RPMI7951 (cell line): Measurements from ENCODE around the gene FANCI. TPM values are rescaled to one million over a fixed set of nuclear protein-coding genes. Genes with fewer than 3 reads are reported as not detected.

Experiments used
- DNase-seq: peaks from one replicate; pipeline ENCODE4 v3.0.0-alpha.2; 2012; ENCODE audit warnings: low read depth
- total RNA-seq: library from RNA; depleted of rRNA; stranded (reverse); fragments of >200 nt; shearing (Covaris generic); gene quantifications from 2 replicates; pipeline ENCODE4 v1.2.3, GENCODE V29; 2014

FANCI gene
- total RNA-seq, 1 experiment from 2014 or later, result 86.6 TPM

GRCh38 chr15:89307046-89307587, 63.3 kb downstream of the FANCI start:
- DNase-seq, result peak; percentile 37

DNA sequence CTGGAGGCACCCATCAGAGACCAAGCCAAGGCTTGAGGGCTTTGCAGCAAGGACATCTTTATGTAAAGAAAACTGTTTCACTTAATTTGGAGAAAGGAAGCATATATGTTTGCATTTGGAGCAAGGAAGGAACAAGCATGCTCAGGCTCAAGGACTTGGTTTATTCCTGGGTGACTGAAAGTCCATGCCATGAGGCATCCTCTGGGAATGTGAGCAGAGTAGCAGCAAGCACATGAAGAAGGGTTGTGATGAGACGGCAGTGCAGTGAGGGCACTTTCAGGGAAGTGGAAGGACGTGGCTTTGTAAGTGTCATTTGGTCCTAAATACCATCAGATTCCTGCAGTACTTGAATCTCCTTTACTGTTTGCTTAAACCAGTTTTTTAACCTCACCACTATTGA, 64.0 kb downstream of the FANCI start:
- no peak for DNase-seq

DNA sequence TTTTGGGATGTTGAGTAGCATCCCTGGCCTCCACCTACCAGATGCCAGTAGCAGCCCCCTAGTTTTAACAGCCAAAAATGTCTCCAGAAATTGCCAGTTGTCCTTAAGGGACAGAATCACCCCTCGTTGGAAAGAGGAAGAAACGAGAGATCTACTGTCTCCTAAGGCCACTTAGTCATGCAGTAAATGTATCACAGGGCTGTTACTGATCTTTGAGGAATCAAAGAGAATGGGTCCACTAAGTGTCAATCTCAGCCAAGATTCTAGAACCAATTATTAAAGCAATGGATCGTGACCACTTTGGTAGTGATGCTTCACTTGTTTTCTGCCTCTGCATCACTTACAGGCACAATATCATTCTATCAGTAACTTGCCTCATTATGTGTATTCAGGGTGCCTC, 64.5 kb downstream of the FANCI start:
- no peak for DNase-seq

GRCh38 chr15:89309993-89310392, 66.2 kb downstream of the FANCI start:
- DNase-seq, result no peak

- no peak for DNase-seq
Observed at GRCh38 chr15:89315375-89315929, 71.7 kb downstream of the FANCI start.

GRCh38 chr15:89316504-89316903, 72.7 kb downstream of the FANCI start:
- DNase-seq, result no peak

DNA sequence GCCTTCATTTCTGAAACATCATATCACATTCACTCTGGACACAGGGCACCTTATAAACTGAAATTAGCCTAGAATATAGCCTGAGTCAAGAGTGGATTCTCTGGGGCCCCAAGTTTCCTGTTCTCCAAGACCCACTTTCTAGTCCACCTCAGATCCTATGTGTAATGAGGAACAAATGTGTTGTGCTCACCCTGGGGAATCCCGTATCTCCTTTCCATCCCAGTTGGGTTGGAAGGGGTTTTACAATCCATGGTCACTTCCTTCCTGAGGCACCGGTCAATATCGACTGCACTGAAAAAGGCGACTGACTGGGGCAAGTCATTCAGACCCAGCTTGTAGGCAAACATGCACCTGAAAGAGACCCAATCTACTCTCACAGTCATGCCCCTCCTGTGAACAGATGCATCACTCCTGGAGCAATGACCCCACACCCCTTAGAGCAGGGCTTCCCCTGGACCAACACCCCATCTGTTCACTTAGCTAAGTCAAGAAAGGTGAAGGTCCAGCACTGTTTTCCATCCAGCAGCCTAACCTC, 73.5 kb downstream of the FANCI start:
- DNase-seq, result no peak

DNA sequence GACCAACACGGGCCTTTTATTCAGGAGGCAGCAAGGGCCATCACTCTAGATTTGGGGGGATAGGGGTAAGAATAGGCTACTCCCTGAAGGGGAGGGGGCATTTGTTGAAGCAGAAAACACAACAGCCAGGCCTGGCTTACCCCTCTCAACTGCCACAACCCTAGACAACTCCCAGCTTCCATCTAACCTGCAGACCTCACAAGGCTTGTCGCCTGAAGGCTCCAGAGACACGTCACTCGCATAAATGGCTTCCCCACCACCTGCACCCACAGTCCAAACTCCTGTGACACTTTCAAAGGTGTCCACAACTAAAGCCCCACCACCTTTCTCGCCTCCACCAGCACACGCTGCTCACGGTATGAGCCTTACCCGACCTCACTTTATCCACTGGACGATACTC, 75.9 kb downstream of the FANCI start:
- DNase-seq, result no peak

DNA sequence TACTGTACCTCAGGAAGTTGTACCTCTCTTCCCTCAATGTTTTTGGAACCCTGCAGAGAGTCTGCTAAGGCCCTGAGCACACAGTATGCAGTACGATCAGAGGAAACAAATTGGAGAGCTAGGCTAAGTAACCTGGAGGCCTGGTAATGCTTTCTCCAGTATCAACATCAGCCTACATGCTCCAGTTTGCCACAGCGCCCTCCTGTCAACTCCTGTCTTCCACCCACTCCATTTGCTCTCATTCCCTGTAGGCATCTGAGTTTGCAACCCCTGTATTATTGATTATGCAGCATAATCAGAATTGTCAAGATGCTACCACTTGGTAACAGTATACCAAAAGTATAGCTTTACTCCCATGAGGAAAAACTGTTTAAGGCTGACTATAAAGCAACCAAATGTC, 76.4 kb downstream of the FANCI start:
- no peak for DNase-seq

GRCh38 chr15:89321521-89322410, 78.0 kb downstream of the FANCI start:
- no peak for DNase-seq

DNA sequence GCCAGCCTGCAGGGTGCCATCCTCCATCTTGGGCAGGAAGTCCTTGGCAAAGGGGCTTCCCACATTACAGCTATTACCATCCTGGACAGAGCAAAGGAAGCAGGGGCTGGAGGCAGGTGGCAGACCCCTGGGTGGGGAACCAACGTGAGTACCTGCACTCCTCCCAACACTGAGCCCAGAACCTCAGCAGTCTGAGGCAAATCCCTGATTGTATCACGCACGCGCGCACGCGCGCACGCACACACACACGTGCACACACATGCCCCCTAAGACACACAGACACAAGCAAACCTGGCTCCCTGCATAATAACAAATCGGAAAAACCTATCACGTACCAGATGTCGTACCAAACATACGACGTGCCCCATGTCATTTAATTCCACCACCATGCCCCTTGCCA, 79.0 kb downstream of the FANCI start:
- DNase-seq, result no peak

DNA sequence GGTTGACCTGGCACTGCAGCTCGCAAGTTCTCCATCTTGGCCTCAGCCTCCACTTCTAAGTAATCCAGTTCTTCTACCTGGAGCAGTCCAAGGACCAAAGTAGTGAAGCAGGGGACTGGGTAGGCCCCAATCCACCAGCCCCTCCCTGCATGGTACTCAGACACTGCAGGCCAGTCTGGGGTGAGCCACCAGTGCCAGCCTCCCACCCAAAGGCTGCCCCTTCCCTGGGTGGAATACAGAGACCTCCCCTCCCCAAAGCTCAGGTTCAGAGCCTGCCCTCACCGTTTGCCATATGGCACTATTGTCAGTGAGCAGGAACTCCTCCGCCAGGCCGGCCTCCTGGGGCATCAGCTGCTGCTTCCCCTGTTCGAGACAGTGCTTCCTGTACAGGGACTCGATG, 80.0 kb downstream of the FANCI start:
- DNase-seq, result no peak

DNA sequence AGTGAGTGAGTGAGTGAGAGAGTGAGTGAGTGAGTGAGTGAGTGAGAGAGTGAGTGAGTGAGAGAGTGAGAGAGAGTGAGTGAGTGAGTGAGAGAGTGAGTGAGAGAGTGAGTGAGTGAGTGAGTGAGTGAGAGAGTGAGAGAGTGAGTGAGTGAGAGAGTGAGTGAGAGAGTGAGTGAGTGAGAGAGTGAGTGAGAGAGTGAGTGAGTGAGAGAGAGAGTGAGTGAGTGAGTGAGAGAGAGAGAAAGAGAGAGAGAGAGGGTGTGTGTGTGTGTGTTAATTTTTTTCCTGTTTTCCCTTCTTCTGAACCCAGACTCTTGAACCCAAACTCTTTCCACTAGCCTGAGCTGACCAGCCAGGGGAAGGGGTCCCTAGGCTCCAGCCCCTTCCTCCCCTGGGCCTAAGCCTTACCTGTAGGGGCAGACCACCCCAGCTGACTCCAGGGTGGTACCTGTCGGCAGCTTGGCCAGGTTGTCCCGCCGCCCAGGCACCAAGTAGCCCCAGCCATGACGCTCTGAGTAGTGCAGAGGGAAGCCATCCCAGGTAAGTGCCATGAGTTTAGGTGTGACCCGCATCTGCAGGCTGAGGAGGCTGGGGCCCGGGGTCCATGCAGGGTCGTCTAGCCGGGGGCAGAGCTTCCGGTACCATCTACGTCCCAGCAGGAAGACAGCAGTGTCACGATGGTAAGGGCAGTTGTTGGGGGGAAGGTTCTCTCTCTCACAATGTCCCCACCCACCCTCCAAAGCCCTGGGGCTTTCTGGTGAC, 81.4 kb downstream of the FANCI start:
- no peak for DNase-seq

DNA sequence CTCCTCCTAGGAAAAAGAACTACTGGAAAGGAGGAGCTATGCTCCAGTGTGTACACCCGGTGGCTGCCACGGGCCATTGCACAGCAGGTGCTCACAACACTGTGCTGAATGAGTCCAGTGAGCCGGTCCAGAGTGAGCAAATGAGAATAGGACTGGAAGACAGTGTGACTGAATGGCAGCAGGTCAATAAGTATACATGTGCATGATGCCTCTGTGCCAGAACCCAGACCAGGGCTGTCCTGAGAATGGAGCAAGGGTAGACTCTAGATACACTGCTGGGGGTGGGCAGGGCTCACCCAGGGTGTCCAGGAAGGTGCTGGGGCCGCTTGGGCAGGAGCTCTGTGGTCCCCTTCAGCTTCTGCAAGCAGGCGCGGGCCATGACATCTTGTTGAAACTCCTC, 82.5 kb downstream of the FANCI start:
- DNase-seq, result no peak

GRCh38 chr15:89327113-89327512, 83.3 kb downstream of the FANCI start:
- no peak for DNase-seq

DNA sequence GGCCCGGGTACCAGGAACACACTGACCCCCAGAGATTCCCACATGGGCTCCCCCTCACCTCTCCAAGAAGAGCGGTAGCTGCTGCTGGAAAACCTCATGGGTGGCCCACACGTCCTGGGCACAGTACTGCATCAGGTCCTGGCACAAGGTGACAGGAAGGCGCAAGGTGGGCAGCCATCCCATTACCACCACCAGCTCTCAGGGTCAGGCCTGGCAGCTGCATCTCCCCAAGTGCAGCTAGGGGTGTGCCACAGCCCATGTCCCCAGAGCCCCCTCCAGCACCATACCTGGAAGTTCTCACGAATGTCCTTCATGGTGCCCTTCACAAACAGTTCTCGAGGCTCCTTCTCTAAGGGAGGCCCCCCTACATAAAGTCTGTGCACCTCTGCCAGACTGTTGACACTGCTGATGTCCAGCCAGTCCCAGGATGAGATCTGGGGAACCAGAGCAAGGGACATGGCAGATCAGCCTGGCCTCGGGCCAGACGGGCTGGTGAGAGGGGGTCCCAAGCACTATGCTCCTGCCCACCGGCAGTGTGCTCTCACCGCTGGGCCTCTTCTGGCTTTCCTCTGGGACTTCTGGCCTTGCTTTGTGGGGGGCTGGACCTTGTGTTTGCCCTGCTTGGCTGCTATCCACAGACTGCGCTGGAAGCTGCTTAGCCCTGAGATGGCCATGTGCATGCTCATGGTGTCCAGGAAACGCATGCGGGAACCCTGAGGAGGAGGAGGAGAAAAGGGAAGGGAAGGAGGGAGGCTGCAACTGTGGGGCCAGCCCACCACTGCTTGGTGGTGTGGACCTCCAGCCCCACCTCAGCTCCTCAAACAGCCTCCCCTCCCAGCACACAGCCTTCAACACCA, 84.8 kb downstream of the FANCI start:
- DNase-seq, result no peak

GRCh38 chr15:89329329-89330084, 85.7 kb downstream of the FANCI start:
- no peak for DNase-seq

- no peak for DNase-seq
Observed at GRCh38 chr15:89330119-89330518, 86.3 kb downstream of the FANCI start.

GRCh38 chr15:89330881-89331595, 87.3 kb downstream of the FANCI start:
- no peak for DNase-seq

DNA sequence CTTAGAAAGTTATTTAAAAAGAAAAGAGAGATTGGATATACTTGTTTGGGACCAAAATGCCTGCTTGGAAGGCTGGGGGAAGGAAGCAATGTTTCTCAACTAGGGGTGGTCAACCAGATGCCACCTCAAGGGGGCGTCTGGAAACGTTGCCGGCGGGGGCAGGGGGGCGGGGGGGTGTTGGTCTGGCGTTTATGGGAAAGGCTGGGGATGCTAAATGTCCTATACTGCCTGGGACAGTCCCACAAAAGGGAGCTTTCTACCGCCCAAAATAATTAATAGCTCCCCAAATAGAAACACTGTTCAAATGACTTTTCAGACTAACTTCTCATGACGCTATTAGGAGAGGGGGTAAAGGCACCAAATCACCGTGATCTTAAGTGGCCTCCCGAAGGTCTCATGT, 88.7 kb downstream of the FANCI start:
- peak; percentile 31 for DNase-seq
